GM18870 (cell line): ENCODE data around the gene COPZ1.

Source experiments
- ATAC-seq: cut with Tn5 transposase; IDR thresholded peaks from one replicate; pipeline ENCODE4 v1.9.1; 2021; ENCODE audit warnings: moderate library complexity; ENCODE audit not compliant: unreplicated experiment

Gene COPZ1

DNA sequence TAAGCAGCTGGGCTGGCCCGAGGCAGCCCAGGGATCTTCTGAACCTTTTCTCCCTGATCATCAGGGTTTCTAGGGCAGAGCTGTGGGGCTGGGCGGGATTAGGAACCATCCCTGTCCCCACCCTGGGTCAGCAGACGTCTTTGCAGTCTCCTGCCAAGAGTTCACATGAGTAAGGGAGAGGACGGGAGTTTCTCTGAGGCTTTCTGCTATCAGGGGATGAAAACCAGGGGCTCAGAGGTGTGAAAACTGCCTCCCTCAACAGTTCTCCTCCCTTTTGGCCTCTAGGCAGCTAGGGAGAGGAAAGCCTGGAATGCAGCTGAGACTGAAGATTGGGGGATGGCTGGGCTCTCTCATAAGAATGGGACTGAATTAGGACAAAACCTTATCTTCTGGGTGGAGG is 51.7 kb downstream of the COPZ1 start:
- ATAC-seq: no peak

GRCh38 chr12:54377007-54377406 is 52.1 kb downstream of the COPZ1 start:
- ATAC-seq: no peak

DNA sequence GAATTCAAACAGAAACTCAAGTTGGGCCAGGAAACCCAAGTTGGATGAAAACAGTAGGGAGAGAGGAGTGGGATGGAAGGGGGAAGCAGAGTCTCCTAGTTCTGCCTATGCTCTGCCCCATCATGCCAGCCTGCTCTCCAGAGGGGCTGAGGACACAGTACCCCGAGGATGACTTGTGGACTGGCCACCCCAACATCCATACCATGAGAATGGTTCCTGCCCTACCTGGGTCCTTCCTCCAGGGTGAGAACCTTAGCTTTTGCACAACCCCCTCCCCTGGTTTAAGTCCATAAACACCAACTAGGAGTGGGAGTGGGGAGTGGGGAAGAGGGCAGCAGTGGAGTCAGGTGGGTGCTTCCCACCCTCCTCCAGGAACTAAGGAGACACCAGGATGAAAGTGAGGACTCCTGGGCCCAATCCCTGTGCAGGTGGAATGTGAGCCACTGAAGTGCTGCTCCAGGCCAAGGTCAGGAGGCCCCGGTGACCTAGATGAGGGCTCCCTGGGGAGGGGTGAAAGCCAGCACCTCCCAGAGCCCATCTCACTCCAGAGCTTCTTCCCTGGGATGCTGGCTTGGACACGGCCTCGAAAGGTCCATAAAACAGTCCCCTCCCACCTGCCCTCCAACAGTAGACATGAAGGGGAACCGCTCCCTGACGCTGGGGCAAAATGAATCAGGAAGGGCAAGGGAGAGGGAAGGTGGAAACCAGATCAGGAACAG is 53.0 kb downstream of the COPZ1 start:
- no peak for ATAC-seq

DNA sequence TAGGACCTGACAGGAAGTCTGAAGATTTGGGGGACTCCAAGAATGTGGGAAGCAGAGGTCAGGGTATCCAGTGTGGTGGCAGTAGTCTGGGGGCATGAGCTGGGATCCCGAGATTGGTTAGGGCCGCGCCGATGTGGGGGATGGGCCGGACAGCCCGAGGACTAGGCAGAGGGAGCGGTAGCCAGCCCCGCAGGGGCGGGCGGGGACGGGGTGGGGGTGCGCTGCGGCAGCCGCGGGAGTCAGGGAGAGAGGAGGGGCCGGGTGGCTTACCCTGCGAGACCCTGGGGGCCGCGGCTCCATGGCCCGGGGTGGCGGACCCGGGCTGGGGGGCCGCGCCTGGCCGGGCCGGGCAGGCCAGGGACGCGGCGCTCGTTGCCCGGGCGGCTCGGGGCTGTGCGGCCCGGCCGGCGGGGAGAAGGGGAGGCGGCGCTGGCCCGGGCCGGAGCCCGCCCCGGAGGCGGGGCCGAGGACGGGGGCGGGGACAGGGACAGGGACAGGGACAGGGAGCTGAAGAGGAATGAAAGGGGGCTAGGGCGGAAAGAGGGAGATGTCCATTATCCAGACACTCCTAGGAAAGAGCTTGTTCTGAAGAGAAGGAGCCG is 54.0 kb downstream of the COPZ1 start:
- ATAC-seq: no peak

DNA sequence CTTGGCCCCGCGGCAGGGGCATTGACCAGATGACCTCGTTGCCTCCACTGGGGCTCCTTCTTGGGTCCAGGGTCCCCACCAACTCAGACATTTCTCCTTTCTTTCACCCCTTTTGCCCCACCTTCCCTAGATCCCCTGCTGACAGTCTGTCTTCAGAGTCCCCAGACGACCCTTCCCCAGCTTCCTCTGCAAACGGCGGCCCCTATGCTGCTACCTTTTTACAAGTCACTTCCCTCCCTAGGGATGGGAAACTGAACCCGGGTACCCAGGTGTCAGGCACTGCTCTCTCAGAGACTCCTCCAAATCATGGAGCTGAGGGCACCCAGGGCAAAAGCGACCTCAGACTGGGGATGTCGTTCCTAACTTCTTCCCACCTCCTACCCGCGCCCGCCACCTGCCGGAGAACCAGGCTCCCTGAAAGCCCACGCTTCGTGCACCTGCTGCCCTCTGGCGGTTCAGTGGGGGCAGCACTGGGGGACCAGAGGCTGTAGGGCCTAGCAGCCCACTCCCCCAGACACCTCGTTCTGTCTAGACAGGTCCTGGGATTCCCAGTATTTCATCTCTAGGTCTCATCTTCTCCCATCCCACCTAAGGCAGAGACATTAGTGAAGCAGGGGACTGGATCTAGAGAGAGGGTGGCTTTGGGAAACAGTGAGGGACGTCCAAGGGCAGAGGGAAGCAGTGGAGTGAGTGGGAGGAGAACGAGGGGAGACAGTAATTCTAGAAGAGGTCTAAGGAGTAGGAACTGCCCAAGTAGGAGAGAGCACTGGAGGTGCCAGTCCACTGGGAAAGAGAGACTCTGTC is 54.7 kb downstream of the COPZ1 start:
- no peak for ATAC-seq

GRCh38 chr12:54381136-54381535 is 56.2 kb downstream of the COPZ1 start:
- no peak for ATAC-seq

- no peak for ATAC-seq
These were observed 58.2 kb downstream of the COPZ1 start for GRCh38 chr12:54383041-54383609.

DNA sequence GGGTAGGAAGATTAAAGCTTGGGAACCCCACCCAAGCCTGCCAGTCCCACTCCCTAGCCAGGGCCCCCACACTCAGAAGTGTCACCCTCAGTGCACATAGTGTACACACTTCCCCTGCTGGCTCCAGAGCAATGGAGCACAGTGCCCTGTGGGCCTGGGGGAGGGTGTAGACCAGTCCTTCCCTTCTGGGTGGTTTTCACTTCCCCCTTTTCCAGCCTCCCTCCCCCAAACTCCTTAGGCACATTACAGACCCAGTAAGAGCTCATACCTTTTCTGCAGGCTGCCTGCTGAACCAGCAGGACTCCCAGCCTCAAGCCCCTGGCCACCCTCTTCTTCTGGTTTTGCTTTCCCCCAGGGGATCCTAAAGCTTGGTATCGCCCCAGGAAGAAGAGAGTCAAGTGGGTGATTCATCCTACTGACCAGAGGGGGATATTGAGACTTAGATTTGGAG is 59.7 kb downstream of the COPZ1 start, which contains the start of gene ZNF385A:
Gene ZNF385A, minus strand, starts transcription at position 143 of the 451 bp plus-strand sequence. CDS start 219 bp downstream, outside the sequence.
- no peak for ATAC-seq

DNA sequence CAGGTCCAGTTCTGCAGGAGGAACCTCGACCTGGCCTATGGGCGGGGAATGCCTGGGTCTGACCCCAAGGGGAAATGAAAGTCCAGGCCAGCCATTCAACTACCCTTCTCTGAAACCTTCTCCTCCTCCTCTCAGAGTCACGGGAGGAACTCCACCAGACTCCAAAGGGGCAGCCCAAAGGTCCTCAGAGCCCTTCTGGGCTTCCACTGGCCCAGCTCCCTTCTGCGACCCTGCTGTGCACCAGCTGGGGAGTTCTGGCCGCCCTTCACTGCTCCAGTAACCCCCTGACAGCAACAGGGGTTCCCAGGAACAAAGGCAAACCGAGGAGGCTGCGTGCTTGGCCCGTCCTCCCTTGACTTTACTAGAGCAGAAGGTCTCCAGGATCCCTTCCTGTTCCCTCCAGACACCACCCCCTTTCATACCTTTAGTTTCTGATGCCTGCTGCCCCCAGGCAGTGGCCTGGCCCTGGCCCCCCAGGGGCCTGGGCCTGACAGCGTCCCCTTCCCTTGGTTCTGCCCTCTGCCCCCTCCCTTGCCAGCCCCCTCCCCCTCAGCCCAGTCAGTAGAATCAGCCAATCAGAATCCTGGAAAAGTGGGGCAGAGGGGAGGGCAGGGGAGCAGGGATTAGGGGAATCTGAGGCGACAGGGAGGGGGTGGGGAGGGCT is 60.5 kb downstream of the COPZ1 start:
- ATAC-seq: no peak

- no peak for ATAC-seq
These were observed 61.6 kb downstream of the COPZ1 start for GRCh38 chr12:54386403-54387113.

DNA sequence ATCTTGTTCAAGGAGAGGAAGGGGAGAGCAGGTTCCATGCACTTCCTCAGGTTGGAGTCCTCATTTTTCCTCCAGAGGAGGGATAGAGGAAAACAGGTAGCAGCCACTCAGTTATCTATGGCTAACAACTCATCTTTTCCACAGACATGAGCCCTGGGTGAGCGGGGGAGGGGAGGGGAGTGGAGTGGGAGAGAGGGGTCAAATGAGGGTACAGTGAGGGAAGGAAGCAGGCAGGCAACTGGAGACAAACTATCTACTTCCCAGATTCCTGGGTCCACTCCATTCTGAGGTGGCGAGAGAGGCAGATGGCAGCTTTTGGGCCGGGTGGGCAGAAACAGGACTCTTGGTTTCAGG is 62.2 kb downstream of the COPZ1 start:
- no peak for ATAC-seq

DNA sequence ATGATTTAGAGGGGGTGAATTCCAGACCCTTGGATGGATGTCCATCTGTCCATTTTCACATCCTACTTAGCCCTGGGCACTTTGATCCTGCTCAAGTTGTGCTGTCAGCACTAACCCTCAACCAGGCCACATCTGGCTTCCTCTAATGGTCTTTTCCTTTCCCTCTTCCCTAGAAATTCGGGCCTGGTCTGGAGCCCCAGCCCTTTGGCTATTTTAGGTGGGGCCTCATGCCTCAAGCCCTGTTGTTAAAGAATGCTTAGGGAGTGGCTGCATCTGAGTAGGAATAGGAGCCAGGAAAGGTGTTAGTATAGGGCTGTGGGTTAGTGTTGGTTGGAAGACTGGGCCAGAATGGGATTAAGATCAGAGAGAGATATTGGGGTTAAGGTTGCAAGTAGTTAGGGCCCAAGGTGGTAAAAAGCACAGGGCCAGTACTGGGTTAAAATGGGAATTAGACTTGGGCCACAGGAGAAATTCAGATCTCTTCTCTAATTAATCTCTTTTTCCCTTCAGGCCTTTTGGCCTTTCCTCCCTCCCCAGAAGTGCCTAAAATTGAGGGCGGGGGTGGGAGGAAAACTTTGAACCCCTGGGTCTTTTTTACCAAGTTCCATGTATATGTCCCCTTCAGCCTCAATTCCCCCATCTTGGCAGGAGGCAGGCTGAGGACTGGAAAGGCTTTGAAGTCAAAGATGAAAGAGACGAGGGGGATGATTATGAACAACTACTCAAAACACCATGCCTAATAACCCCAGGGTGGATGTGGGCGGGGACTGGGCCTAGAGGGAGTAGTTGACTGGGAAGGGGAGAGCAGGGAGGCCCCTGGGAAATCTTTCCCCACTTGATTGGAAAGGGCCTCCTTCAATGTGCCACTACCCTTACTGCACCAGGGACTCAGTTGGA is 63.6 kb downstream of the COPZ1 start:
- no peak for ATAC-seq

- no peak for ATAC-seq
These were observed 64.2 kb downstream of the COPZ1 start for GRCh38 chr12:54389134-54389508.

- no peak for ATAC-seq
These were observed 64.8 kb downstream of the COPZ1 start for GRCh38 chr12:54389607-54390175.

DNA sequence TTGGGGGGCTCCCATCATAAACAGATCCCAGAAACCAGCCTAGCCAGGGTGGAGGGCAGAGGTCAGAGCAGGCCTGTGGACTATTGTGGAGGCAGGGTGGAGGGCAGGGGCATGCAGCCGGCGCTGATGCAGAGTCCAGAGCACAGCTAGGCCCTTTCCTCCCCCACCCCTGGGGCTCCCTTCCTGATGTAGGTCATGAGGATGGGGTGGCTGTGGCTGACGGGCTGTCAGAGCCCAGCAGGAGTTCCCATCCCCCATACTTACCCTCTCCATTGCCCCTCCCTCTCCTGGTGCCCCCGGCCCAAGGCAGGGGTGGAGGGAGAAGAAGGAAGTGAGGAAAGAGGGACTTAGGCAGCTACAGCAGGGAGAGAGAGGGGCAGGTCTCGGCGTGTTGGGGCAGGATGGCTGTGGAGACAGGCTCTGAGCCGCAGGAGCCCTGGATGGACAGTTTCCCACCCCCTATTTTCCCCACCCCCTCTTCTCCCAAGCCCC is 65.3 kb downstream of the COPZ1 start:
- ATAC-seq: no peak

DNA sequence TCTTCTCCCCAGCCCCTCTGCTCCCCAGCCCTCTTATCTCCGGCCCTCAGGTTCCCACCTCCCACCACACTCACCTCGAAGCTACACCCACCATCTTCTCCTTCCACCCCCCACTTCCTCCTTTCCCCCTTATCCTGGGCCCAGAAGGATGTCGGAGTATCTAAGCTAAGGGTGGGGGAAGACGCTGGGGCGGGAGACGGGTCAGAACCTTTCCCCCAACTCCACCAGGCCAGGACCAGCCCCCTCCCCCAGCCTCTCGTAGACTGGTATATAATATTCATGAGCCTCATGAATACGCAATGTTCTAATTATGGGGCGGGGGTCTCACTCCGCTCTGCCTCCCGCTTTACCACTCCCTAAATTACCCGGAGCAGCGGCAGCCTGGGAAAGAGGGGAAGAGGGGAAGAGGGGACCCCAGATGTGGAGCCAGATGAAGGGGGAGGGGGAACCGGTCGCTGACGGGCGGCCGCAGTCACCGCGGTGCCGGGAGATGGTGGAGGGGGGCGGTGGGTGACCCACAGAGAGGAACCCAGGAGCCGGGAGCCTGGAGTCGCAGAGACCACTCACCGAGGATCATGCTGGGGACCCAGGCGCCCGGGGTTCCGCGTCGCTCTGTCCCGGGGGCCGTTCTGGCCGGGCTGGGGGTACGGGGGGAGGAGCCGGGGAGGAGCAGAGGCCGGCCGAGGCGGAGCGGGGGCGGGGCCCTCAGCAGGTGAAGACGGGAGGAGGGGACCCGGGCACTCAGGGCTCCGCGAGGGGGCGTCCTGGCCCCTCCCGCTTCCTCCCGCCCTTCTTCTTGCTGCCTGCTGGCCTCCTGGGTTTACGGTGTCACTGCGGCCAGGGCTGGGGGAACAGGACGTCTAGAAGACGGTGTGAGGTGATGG is 66.0 kb downstream of the COPZ1 start:
- no peak for ATAC-seq

DNA sequence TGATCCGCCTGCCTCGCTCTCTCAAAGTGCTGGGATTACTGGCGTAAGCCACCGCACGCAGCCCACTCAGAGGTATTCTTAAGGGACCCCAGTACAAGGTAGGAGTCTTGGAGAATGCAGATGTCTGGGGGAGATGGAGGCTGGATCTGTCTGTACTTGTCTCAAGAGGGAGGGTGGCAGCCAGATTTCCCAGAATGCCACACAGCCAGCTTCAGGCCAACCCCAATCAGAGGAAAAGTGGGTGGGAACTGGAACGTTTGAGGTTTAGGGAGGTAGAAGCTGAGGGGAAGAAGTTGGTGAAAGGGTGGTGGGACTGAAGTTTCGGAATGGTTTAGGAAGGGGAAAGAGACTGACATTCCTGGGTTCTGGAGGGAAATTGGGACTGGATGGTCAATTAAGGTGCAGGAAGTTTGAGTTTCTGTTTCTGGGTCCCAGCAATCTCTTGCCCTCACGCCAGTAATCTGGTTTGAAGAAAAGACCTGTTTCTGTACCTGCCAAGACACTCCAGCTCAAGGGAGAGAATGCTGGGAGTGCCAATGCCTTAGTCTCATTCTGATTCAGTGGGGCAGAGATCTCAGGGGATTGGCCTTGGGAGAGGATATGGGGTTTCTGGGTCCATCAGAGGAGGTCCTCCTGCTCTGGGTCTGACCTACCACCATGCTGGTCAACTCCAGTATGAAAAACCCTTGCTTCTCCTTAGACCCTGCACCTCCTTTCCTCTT is 67.7 kb downstream of the COPZ1 start:
- no peak for ATAC-seq
